Naive thymus-derived CD4-positive, alpha-beta T cell (primary cell): ENCODE measurements around the gene CPXM2. TPM values are rescaled to one million over a fixed set of nuclear protein-coding genes. Genes with fewer than 3 reads are reported as not detected.

Experiments
- ATAC-seq: fragments of 150-1000 bp; cut with Tn5 transposase; 2 replicates; pipeline ENCODE4 v1.10.0; 2021; ENCODE audit warnings: mild to moderate bottlenecking, moderate library complexity
- CTCF ChIA-PET: fragments of 350-600 bp; sonication (Branson Sonifier 250); formaldehyde crosslinking; loops from one replicate; lab custom pipeline; 2021; ENCODE audit warnings: antibody characterized with exemption; lab: Charles Lee
- POLR2A ChIA-PET: fragments of 350-600 bp; sonication (Branson Sonifier 250); formaldehyde crosslinking; loops from one replicate; lab custom pipeline; 2021; ENCODE audit warnings: antibody characterized with exemption, inconsistent platforms; lab: Charles Lee
- DNase-seq, 9 donors: peaks; one replicate each; pipeline versions ENCODE4 v3.0.0 to v3.0.0-alpha.2; 2020 to 2022; ENCODE audit warnings: mixed read lengths in 1 of 9
- H3K27ac ChIP-seq: one replicate; pipeline ENCODE4 v1.7.0; 2013; ENCODE audit warnings: mild to moderate bottlenecking, low read depth, low read length, moderate library complexity
- H3K27me3 ChIP-seq, 2 donors: one replicate each; pipeline ENCODE4 v1.7.0; 2013; ENCODE audit warnings: low read length in 2 of 2, mild to moderate bottlenecking in 2 of 2, moderate library complexity in 2 of 2; ENCODE audit not compliant: control insufficient read depth in 2 of 2, insufficient read depth in 2 of 2
- H3K36me3 ChIP-seq, 3 experiments: 1 replicate in 2 of 3; 2 replicates in 1 of 3; pipeline ENCODE4 v1.7.0; 2013; ENCODE audit warnings: low read length in 3 of 3, mild to moderate bottlenecking in 3 of 3, moderate library complexity in 1 of 3; ENCODE audit not compliant: insufficient read depth in 3 of 3, control insufficient read depth in 2 of 3
- H3K4me1 ChIP-seq, 2 donors: one replicate each; pipeline ENCODE4 v1.7.0; 2013; ENCODE audit warnings: low read length in 2 of 2, mild to moderate bottlenecking in 2 of 2, moderate library complexity in 1 of 2; ENCODE audit not compliant: control insufficient read depth in 2 of 2, insufficient read depth in 2 of 2
- H3K4me3 ChIP-seq: 2 replicates; pipeline ENCODE4 v1.7.0; 2013; ENCODE audit warnings: mild to moderate bottlenecking, low read length
- H3K9me3 ChIP-seq, 3 experiments: 1 replicate in 2 of 3; 2 replicates in 1 of 3; pipeline ENCODE4 v1.7.0; 2013; ENCODE audit warnings: low read length in 3 of 3; ENCODE audit not compliant: control insufficient read depth in 2 of 3
- H3K27ac Mint-ChIP-seq, 9 donors: one replicate each; pipeline ENCODE4 v1.8.0; 2020 to 2022; ENCODE audit warnings: mixed read lengths in 9 of 9, mild to moderate bottlenecking in 8 of 9, moderate library complexity in 5 of 9, inconsistent platforms in 2 of 9
- H3K27me3 Mint-ChIP-seq, 5 donors: one replicate each; pipeline ENCODE4 v1.8.0; 2021 to 2022; ENCODE audit warnings: mixed read lengths in 5 of 5, mild to moderate bottlenecking in 1 of 5
- H3K36me3 Mint-ChIP-seq, 5 donors: one replicate each; pipeline ENCODE4 v1.8.0; 2020 to 2022; ENCODE audit warnings: mixed read lengths in 5 of 5, mild to moderate bottlenecking in 3 of 5, inconsistent platforms in 1 of 5
- H3K4me1 Mint-ChIP-seq, 7 donors: one replicate each; pipeline ENCODE4 v1.8.0; 2020 to 2022; ENCODE audit warnings: mixed read lengths in 7 of 7, mild to moderate bottlenecking in 3 of 7, inconsistent platforms in 1 of 7
- H3K4me3 Mint-ChIP-seq, 10 donors: one replicate each; pipeline ENCODE4 v1.8.0; 2020 to 2022; ENCODE audit warnings: mild to moderate bottlenecking in 10 of 10, mixed read lengths in 10 of 10, moderate library complexity in 6 of 10, inconsistent platforms in 2 of 10
- H3K9me3 Mint-ChIP-seq, 11 donors: one replicate each; pipeline ENCODE4 v1.8.0; 2020 to 2022; ENCODE audit warnings: mixed read lengths in 11 of 11, mild to moderate bottlenecking in 4 of 11, inconsistent platforms in 1 of 11, moderate library complexity in 1 of 11
- intact Hi-C, 2 donors: fragments of 100-400 bp; cut with micrococcal nuclease; formaldehyde crosslinking; loops; one replicate each; pipeline ENCODE4 v1.15.1; 2023
- polyA plus RNA-seq, 2 donors: library from polyadenylated mRNA; unstranded; fragments of 300-500 nt; fragmentation: Illumina TruSeq; gene quantifications; one replicate each; pipeline ENCODE4 v1.2.3, GENCODE V29; 2021
- total RNA-seq, 6 experiments: library from RNA in 5 of 6; stranded (reverse) in 5 of 6; gene quantifications; 1 replicate in 5 of 6; 2 replicates in 1 of 6; pipeline ENCODE4 v1.2.3 and lab custom pipeline; 2021 to 2026

The CPXM2 gene
- total and polyA plus RNA-seq, 7 experiments from 2014 or later: not detected

DNA sequence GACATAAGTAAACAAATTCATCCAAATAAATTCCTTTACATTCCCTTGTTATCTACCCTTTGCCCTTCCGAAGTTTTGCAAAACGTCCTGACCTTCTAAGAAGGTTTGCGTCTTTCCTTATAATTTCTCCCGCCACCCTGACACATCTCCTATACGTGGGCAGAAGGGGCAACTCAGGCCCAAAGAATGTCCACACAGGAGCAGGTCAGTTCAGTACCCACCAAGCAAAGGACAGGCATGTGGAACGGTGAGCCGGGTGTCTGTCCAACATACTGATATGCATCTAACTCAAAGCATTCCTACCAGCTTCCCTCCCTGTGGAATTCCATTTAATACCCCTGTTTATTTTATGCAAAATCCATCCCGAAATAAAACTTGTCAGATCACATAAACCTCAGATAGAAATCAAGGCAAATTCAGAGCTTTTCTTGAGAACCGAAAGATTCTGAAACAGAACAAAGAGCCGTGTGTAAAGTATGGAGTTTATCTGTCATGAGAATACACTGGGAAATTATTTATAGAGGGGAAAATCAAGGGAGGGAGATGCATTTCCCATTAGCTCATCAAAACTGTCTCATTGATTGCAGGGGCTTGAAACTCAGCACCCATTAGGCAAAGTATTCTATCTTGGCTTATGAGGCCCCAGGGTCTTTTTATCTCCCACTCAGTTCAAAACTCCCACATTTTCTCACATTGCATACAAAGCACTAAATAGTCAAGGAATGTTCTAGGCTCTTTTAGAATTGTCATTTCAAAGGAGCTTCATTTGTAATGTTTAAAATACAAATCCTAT, 140.1 kb downstream of the CPXM2 start:
- Histone ChIP-seq H3K4me3 (no peak overlapping the region), H3K4me1 (no peaks in the 10 kb centered on the region), H3K27me3 (no peaks in the 10 kb centered on the region), H3K9me3 (no peaks in the 10 kb centered on the region), H3K27ac (no peak overlapping the region), H3K36me3 (no peaks in the 10 kb centered on the region)
- POLR2A ChIA-PET: no interaction called here
- H3K27ac Mint-ChIP-seq: no peak overlapping the region
- no peaks in the 10 kb centered on the region for H3K4me1 Mint-ChIP-seq
- peaks cover 0 to 31% (median 6%) of the 10 kb centered on the region in 5 donors for H3K27me3 Mint-ChIP-seq
- peaks cover 0 to 6% (median 0%) of the 10 kb centered on the region in 5 donors for H3K36me3 Mint-ChIP-seq
- peaks cover 0 to 13% (median 0%) of the 10 kb centered on the region in 11 donors for H3K9me3 Mint-ChIP-seq
- DNase-seq (no peak), ATAC-seq (no peak)
- intact Hi-C loops: no loop called here
- H3K4me3 Mint-ChIP-seq: no peak overlapping the region
- CTCF ChIA-PET: no interaction called here

DNA sequence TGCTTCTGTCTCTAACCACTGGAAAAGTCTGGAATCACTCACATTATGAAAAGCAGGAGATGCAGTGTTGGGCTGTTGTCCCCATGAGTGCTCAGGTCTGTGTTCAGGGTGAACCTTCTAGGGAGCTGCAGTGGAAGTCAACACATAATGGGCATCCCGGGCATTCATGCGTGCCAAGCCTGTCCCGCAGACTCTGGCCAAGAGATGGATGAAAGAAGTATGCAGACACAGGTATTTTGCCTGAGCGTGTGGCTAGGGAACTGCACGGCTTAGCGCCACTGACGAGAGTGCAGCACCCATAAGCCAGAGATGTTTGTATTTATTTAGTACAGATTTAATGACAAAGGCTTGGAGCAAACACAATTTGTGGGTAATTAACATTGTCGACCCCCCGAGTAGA, 140.7 kb downstream of the CPXM2 start:
- intact Hi-C loops: no loop called here
- Histone ChIP-seq H3K4me1 (no peaks in the 10 kb centered on the region), H3K36me3 (no peaks in the 10 kb centered on the region), H3K9me3 (no peaks in the 10 kb centered on the region), H3K27ac (no peak overlapping the region), H3K27me3 (no peaks in the 10 kb centered on the region), H3K4me3 (no peak overlapping the region)
- ChIA-PET POLR2A (no interaction called here), CTCF (no interaction called here)
- H3K4me3 Mint-ChIP-seq: no peak overlapping the region
- H3K36me3 Mint-ChIP-seq: peaks cover 0 to 6% (median 0%) of the 10 kb centered on the region in 5 donors
- peaks cover 0 to 35% (median 6%) of the 10 kb centered on the region in 5 donors for H3K27me3 Mint-ChIP-seq
- peaks cover 0 to 13% (median 0%) of the 10 kb centered on the region in 11 donors for H3K9me3 Mint-ChIP-seq
- H3K27ac Mint-ChIP-seq: no peak overlapping the region
- no peaks in the 10 kb centered on the region for H3K4me1 Mint-ChIP-seq
- no peak for DNase-seq
- no peak for ATAC-seq

DNA sequence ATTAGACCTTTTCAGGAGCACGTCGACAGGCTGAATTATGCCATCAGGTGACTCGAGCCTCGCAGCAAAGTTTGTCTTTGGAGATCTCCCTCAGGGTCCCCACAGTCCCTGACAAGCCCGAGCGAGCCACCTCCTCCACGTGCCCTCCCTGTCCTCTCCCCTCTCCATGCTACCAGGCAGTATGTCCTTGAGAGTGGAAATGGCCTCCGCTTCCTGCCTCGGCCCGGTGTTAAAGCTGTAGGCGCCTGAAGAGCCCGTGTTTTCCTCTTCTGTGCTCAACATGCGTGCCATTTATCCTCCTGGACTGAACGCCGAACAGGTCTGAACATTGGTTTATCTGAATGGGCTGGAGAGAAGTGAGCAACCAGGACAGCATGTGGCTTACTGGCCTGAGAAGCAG, 142.9 kb downstream of the CPXM2 start:
- no peak overlapping the region for H3K27ac Mint-ChIP-seq

DNA sequence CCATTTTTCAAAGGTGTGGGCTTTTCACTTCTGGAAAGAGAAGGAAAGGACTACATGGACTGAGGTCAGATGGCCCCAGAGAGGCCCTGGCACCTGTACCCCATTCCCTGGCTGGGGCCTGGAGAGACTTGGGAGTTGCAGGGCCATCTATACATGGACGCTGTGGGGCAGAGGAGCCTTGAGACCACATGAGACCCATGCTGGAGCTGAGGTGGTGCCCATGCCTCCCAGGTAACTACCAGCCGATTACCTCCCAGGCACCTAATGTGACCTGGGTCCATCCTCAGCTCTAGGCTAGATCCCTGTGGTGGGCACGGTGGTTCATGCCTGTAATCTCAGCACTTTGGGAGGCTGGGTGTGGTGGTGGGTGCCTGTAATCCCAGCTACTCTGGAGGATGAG, 144.2 kb downstream of the CPXM2 start:
- H3K4me1 Mint-ChIP-seq: no peaks in the 10 kb centered on the region
- intact Hi-C loops: no loop called here
- no peak overlapping the region for H3K4me3 Mint-ChIP-seq
- no peak overlapping the region for H3K27ac Mint-ChIP-seq
- H3K9me3 ChIP-seq: no peaks in the 10 kb centered on the region
- no peak overlapping the region for H3K27ac ChIP-seq
- peaks cover 0 to 19% (median 8%) of the 10 kb centered on the region in 5 donors for H3K27me3 Mint-ChIP-seq
- no peaks in the 10 kb centered on the region for H3K27me3 ChIP-seq
- no peaks in the 10 kb centered on the region for H3K36me3 ChIP-seq
- POLR2A ChIA-PET: no interaction called here
- H3K4me3 ChIP-seq: no peak overlapping the region
- CTCF ChIA-PET: no interaction called here
- no peaks in the 10 kb centered on the region for H3K4me1 ChIP-seq
- no peak for DNase-seq
- peaks cover 0 to 6% (median 0%) of the 10 kb centered on the region in 5 donors for H3K36me3 Mint-ChIP-seq
- H3K9me3 Mint-ChIP-seq: peaks cover 0 to 6% (median 0%) of the 10 kb centered on the region in 11 donors
- no peak for ATAC-seq

More for the DNA sequence above, 142.9 kb downstream of the CPXM2 start:
- Mint-ChIP-seq H3K9me3 (peaks cover 0 to 9% (median 0%) of the 10 kb centered on the region in 11 donors), H3K4me1 (no peaks in the 10 kb centered on the region), H3K27me3 (peaks cover 0 to 25% (median 9%) of the 10 kb centered on the region in 5 donors), H3K4me3 (no peak overlapping the region), H3K36me3 (peaks cover 0 to 6% (median 0%) of the 10 kb centered on the region in 5 donors)
- Histone ChIP-seq H3K4me3 (no peak overlapping the region), H3K36me3 (no peaks in the 10 kb centered on the region), H3K4me1 (no peaks in the 10 kb centered on the region), H3K27me3 (no peaks in the 10 kb centered on the region), H3K27ac (no peak overlapping the region), H3K9me3 (no peaks in the 10 kb centered on the region)
- DNase-seq (no peak), ATAC-seq (no peak)
- ChIA-PET POLR2A (no interaction called here), CTCF (no interaction called here)
- intact Hi-C loops: no loop called here

DNA sequence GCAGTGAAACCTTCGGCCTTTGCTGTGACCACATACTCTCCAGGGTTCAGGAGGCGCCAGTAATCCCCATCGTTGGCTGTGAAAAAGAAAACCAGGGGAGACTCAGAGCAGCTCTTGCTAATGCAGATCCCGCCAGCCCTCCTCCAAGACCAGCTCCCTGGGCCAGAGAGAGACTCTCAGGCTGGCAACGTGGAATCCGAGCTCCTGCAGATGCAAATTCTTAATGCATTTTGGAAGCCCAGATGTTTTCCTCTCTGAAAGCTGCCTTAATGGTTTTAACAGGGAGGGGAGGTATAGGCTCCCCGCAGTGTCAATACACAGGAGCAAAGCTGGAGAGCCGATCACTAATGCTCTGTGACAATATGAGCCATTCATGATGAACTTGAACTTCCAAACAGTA, 144.7 kb downstream of the CPXM2 start:
- Histone ChIP-seq H3K36me3 (no peaks in the 10 kb centered on the region), H3K27ac (no peak overlapping the region), H3K4me3 (no peak overlapping the region), H3K4me1 (no peaks in the 10 kb centered on the region), H3K27me3 (no peaks in the 10 kb centered on the region), H3K9me3 (no peaks in the 10 kb centered on the region)
- ChIA-PET CTCF (no interaction called here), POLR2A (no interaction called here)
- ATAC-seq (no peak), DNase-seq (no peak)
- Mint-ChIP-seq H3K9me3 (peaks cover 0 to 6% (median 0%) of the 10 kb centered on the region in 11 donors), H3K36me3 (peaks cover 0 to 6% (median 0%) of the 10 kb centered on the region in 5 donors), H3K27ac (no peak overlapping the region), H3K27me3 (peaks cover 0 to 19% (median 10%) of the 10 kb centered on the region in 5 donors), H3K4me3 (no peak overlapping the region), H3K4me1 (no peaks in the 10 kb centered on the region)
- intact Hi-C loops: no loop called here

DNA sequence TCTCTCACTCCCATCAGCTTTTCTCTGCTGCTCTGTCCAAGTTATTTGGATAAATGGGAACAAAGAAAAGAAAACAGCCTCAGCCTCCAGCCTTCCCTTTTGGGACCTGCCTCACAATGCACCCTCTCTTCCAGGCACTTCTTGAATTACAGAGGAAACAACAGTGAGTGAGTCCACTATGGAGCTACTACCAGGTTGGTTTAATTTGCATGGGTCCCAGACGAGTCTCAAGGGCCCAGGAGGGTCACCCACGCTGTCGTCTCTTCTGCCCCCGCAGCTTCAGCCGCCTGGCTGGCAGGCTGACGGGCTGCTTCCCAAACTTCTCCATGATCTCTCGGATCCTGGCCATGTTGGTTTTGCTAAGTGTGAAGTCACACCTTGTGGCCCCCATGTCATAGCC, 145.1 kb downstream of the CPXM2 start:
- no peak overlapping the region for H3K27ac ChIP-seq
- intact Hi-C loops: no loop called here
- Mint-ChIP-seq H3K27me3 (peaks cover 0 to 19% (median 10%) of the 10 kb centered on the region in 5 donors), H3K4me1 (no peaks in the 10 kb centered on the region), H3K4me3 (no peak overlapping the region), H3K36me3 (peaks cover 0 to 6% (median 0%) of the 10 kb centered on the region in 5 donors), H3K27ac (no peak overlapping the region), H3K9me3 (peaks cover 0 to 6% (median 0%) of the 10 kb centered on the region in 11 donors)
- no peaks in the 10 kb centered on the region for H3K36me3 ChIP-seq
- ATAC-seq: no peak
- CTCF ChIA-PET: no interaction called here
- no peaks in the 10 kb centered on the region for H3K4me1 ChIP-seq
- H3K4me3 ChIP-seq: no peak overlapping the region
- H3K9me3 ChIP-seq: no peaks in the 10 kb centered on the region
- no peaks in the 10 kb centered on the region for H3K27me3 ChIP-seq
- DNase-seq: no peak
- POLR2A ChIA-PET: no interaction called here

DNA sequence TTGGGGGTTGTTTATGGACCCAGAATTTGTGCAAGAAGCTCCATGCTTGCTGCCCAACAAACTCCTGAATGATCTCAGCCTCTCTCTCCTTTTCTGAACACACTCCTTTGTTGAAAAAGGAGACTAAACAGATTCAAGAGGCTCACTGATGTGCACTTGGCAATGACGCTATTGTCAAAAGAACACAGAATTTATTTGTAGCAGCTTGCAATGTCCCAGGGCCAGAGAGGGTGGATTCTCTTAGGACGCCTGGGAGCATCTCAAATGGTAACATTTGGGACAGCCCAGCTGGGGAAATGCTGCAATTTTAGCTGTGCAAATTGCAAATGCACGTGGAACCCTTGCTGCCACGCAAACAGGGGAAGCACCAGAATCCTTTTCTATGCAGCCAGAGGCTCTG, 145.5 kb downstream of the CPXM2 start:
- intact Hi-C loops: no loop called here
- Mint-ChIP-seq H3K27me3 (peaks cover 0 to 21% (median 10%) of the 10 kb centered on the region in 5 donors), H3K27ac (no peak overlapping the region), H3K36me3 (peaks cover 0 to 6% (median 0%) of the 10 kb centered on the region in 5 donors), H3K4me3 (no peak overlapping the region), H3K4me1 (no peaks in the 10 kb centered on the region), H3K9me3 (peaks cover 0 to 6% (median 0%) of the 10 kb centered on the region in 11 donors)
- no peak for ATAC-seq
- H3K4me3 ChIP-seq: no peak overlapping the region
- no peak overlapping the region for H3K27ac ChIP-seq
- no peak for DNase-seq
- ChIA-PET CTCF (no interaction called here), POLR2A (no interaction called here)
- H3K36me3 ChIP-seq: no peaks in the 10 kb centered on the region
- no peaks in the 10 kb centered on the region for H3K4me1 ChIP-seq
- no peaks in the 10 kb centered on the region for H3K9me3 ChIP-seq
- H3K27me3 ChIP-seq: no peaks in the 10 kb centered on the region
